Loucy (cell line): ENCODE data around the gene KIR2DL4.

Experiments
- EZH2phosphoT487 ChIP-seq: fragments of 200-600 bp; IDR thresholded peaks from 2 replicates; pipeline ENCODE4 v1.6.1; 2018; ENCODE audit warnings: antibody characterized with exemption, mild to moderate bottlenecking, moderate library complexity, borderline replicate concordance
- TF ChIP-seq, protein P1 (sequence below): fragments of 200-600 bp; sonication (generic); conservative IDR thresholded peaks from 2 replicates; pipeline ENCODE4 v1.5.1; 2014; ENCODE audit warnings: mild to moderate bottlenecking, antibody characterized with exemption, low read length

DNA sequence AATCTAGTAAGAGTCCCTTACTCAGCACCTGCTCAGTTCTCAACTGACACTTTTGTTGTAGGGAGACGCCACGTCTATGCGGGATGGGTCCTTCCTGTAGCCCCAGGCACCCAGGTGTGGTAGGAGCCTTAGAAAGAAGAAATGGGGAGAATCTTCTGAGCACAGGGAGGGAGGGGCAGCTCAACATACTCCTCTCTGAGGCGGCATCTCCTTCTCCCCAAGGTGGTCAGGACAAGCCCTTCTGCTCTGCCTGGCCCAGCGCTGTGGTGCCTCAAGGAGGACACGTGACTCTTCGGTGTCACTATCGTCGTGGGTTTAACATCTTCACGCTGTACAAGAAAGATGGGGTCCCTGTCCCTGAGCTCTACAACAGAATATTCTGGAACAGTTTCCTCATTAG is 1.2 kb downstream of the KIR2DL4 start:
- no peak for TF ChIP-seq EZH2phosphoT487
- TF ChIP-seq, protein P1, sequence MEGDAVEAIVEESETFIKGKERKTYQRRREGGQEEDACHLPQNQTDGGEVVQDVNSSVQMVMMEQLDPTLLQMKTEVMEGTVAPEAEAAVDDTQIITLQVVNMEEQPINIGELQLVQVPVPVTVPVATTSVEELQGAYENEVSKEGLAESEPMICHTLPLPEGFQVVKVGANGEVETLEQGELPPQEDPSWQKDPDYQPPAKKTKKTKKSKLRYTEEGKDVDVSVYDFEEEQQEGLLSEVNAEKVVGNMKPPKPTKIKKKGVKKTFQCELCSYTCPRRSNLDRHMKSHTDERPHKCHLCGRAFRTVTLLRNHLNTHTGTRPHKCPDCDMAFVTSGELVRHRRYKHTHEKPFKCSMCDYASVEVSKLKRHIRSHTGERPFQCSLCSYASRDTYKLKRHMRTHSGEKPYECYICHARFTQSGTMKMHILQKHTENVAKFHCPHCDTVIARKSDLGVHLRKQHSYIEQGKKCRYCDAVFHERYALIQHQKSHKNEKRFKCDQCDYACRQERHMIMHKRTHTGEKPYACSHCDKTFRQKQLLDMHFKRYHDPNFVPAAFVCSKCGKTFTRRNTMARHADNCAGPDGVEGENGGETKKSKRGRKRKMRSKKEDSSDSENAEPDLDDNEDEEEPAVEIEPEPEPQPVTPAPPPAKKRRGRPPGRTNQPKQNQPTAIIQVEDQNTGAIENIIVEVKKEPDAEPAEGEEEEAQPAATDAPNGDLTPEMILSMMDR, result no peak
